Right atrium auricular region (tissue), 2 donors: ENCODE data around the gene TMEM54. TPM values are rescaled to one million over a fixed set of nuclear protein-coding genes. Genes with fewer than 3 reads are reported as not detected.

ENCODE experiments used
- DNase-seq: peaks from one replicate; pipeline ENCODE4 v3.0.0-alpha.2; 2019; ENCODE audit warnings: low spot score
- H3K27ac ChIP-seq, 2 donors: fragments of 200-600 bp; sonication (generic); 1 replicate in 1 of 2; 2 replicates in 1 of 2; pipeline ENCODE4 v1.5.1; 2016 to 2019
- H3K27me3 ChIP-seq, 2 donors: fragments of 200-600 bp; sonication (generic); one replicate each; pipeline versions ENCODE4 v1.5.1 to v1.6.0; 2017 to 2019
- H3K36me3 ChIP-seq: fragments of 200-600 bp; sonication (generic); one replicate; pipeline ENCODE4 v1.5.1; 2016
- H3K4me1 ChIP-seq, 2 donors: fragments of 200-600 bp; sonication (generic); one replicate each; pipeline versions ENCODE4 v1.5.1 to v1.6.0; 2017 to 2019
- H3K4me3 ChIP-seq, 2 donors: fragments of 200-600 bp; sonication (generic); 1 replicate in 1 of 2; 2 replicates in 1 of 2; pipeline ENCODE4 v1.5.1; 2017 to 2019; ENCODE audit warnings: mild to moderate bottlenecking in 1 of 2, moderate library complexity in 1 of 2
- H3K9me3 ChIP-seq, 2 donors: fragments of 200-600 bp; sonication (generic); one replicate each; pipeline ENCODE4 v1.5.1; 2019
- CTCF ChIP-seq, 2 donors: fragments of 200-600 bp; sonication (generic); IDR thresholded peaks; one replicate each; pipeline ENCODE4 v1.5.1; 2019; ENCODE audit warnings: antibody characterized with exemption in 2 of 2
- total RNA-seq, 2 donors: library from RNA; depleted of rRNA; stranded (reverse); fragments of >200 nt; gene quantifications; one replicate each; pipeline ENCODE4 v1.1.0, GENCODE V29; 2016

Gene TMEM54
- total RNA-seq, 2 donors from 2014 or later, result 4.7 to 37.9 TPM

GRCh38 chr1:32918179-32918578 is 17.0 kb upstream of the TMEM54 start:
- Histone ChIP-seq H3K4me1 (peaks cover 0 to 10% of the 10 kb centered on the region in 2 donors), H3K27ac (no peak overlapping the region), H3K36me3 (no peaks in the 10 kb centered on the region), H3K27me3 (no peaks in the 10 kb centered on the region), H3K4me3 (no peak overlapping the region), H3K9me3 (no peaks in the 10 kb centered on the region)
- DNase-seq, result no peak
- TF ChIP-seq CTCF (IDR thresholded peaks at IDR 0.05), result no peak

- H3K27me3 ChIP-seq, result no peaks in the 10 kb centered on the region
- no peak for DNase-seq
- no peak overlapping the region for H3K27ac ChIP-seq
- no peak for TF ChIP-seq CTCF (IDR thresholded peaks at IDR 0.05)
- no peaks in the 10 kb centered on the region for H3K36me3 ChIP-seq
- H3K9me3 ChIP-seq, result no peaks in the 10 kb centered on the region
- no peak overlapping the region for H3K4me3 ChIP-seq
- H3K4me1 ChIP-seq, result peaks cover 0 to 10% of the 10 kb centered on the region in 2 donors
These were observed 16.3 kb upstream of the TMEM54 start for GRCh38 chr1:32917521-32917920.

- Histone ChIP-seq H3K36me3 (no peaks in the 10 kb centered on the region), H3K27me3 (no peaks in the 10 kb centered on the region), H3K4me1 (peaks cover 0 to 6% of the 10 kb centered on the region in 2 donors), H3K4me3 (no peak overlapping the region), H3K27ac (no peak overlapping the region), H3K9me3 (no peaks in the 10 kb centered on the region)
- DNase-seq, result no peak
- TF ChIP-seq CTCF (IDR thresholded peaks at IDR 0.05), result no peak
These were observed 14.8 kb upstream of the TMEM54 start for GRCh38 chr1:32915766-32916706.

GRCh38 chr1:32910319-32910718 is 9.1 kb upstream of the TMEM54 start:
- Histone ChIP-seq H3K9me3 (no peaks in the 10 kb centered on the region), H3K4me1 (no peaks in the 10 kb centered on the region), H3K27ac (no peak overlapping the region), H3K36me3 (no peaks in the 10 kb centered on the region), H3K4me3 (no peak overlapping the region), H3K27me3 (no peaks in the 10 kb centered on the region)
- DNase-seq, result no peak
- TF ChIP-seq CTCF (IDR thresholded peaks at IDR 0.05), result no peak

GRCh38 chr1:32907435-32907834 is 6.2 kb upstream of the TMEM54 start:
- no peaks in the 10 kb centered on the region for H3K27me3 ChIP-seq

More at GRCh38 chr1:32907435-32907834, 6.2 kb upstream of the TMEM54 start:
- no peak for DNase-seq
- H3K4me1 ChIP-seq, result no peaks in the 10 kb centered on the region
- H3K9me3 ChIP-seq, result no peaks in the 10 kb centered on the region
- H3K27ac ChIP-seq, result no peak overlapping the region
- TF ChIP-seq CTCF (IDR thresholded peaks at IDR 0.05), result no peak
- H3K4me3 ChIP-seq, result no peak overlapping the region
- no peaks in the 10 kb centered on the region for H3K36me3 ChIP-seq
